Left forelimb (tissue), 1 donor: ENCODE results near the gene TTYH2.
"Not testable (repeated sequence)": the region's sequence is repeated elsewhere in the genome, so short reads cannot be mapped to it uniquely, and the experiment has no call there.

ENCODE experiments used
- DNase-seq: peaks from one replicate; pipeline ENCODE4 v3.0.0-alpha.2; 2018; ENCODE audit warnings: low spot score

Gene TTYH2

GRCh38 chr17:74267987-74268499 is 54.7 kb downstream of the TTYH2 start:
- DNase-seq: no peak

GRCh38 chr17:74268558-74268957 is 55.2 kb downstream of the TTYH2 start:
- no peak for DNase-seq

GRCh38 chr17:74270333-74270732 is 57.0 kb downstream of the TTYH2 start:
- no peak for DNase-seq

GRCh38 chr17:74271281-74271680 is 57.9 kb downstream of the TTYH2 start:
- DNase-seq: no peak

GRCh38 chr17:74271901-74272561 is 58.7 kb downstream of the TTYH2 start:
- DNase-seq: no peak

GRCh38 chr17:74272731-74273201 is 59.4 kb downstream of the TTYH2 start:
- DNase-seq: no peak

GRCh38 chr17:74274060-74274708 is 60.8 kb downstream of the TTYH2 start, which contains the start of gene DNAI2:
TSS of gene DNAI2 (plus strand) at chr17:74274234. CDS start at chr17:74281818, 7,584 bp downstream.
- no peak for DNase-seq

- no peak for DNase-seq
Observed at GRCh38 chr17:74274709-74275340, 61.5 kb downstream of the TTYH2 start.

- no peak for DNase-seq
Observed at GRCh38 chr17:74276051-74276476, 62.7 kb downstream of the TTYH2 start.

- no peak for DNase-seq
Observed at GRCh38 chr17:74276541-74277009, 63.2 kb downstream of the TTYH2 start.

- no peak for DNase-seq
Observed at GRCh38 chr17:74277935-74278334, 64.6 kb downstream of the TTYH2 start.

- not testable (repeated sequence) for DNase-seq
Observed at GRCh38 chr17:74279617-74280016, 66.2 kb downstream of the TTYH2 start.

- no peak for DNase-seq
Observed at GRCh38 chr17:74280093-74280513, 66.7 kb downstream of the TTYH2 start.

- no peak for DNase-seq
Observed at GRCh38 chr17:74281799-74282198, 68.4 kb downstream of the TTYH2 start.

- DNase-seq: not testable (repeated sequence)
Observed at GRCh38 chr17:74282274-74282586, 68.9 kb downstream of the TTYH2 start.

- no peak for DNase-seq
Observed at GRCh38 chr17:74282587-74283370, 69.4 kb downstream of the TTYH2 start.

GRCh38 chr17:74283371-74283673 is 70.0 kb downstream of the TTYH2 start:
- no peak for DNase-seq

- DNase-seq: no peak
Observed at GRCh38 chr17:74287031-74287602, 73.7 kb downstream of the TTYH2 start.

GRCh38 chr17:74288785-74289184 is 75.4 kb downstream of the TTYH2 start:
- DNase-seq: no peak

- no peak for DNase-seq
Observed at GRCh38 chr17:74289688-74290087, 76.3 kb downstream of the TTYH2 start.

GRCh38 chr17:74290340-74290739 is 77.0 kb downstream of the TTYH2 start:
- DNase-seq: no peak

- no peak for DNase-seq
Observed at GRCh38 chr17:74292495-74292894, 79.1 kb downstream of the TTYH2 start.
